ENCODE data around the gene HMX1.

HMX1 gene

GRCh38 chr4:8840816-8841455, 30.7 kb downstream of the HMX1 start:
- no peak for DNase-seq (ENCODE audit: low read depth in 2 of 2)

- DNase-seq (ENCODE audit: low read depth in 2 of 2), result no peak
These were observed 31.4 kb downstream of the HMX1 start for GRCh38 chr4:8840006-8840793.

GRCh38 chr4:8838961-8839431, 32.6 kb downstream of the HMX1 start:
- no peak for DNase-seq (ENCODE audit: low read depth in 2 of 2)

- DNase-seq (ENCODE audit: low read depth in 2 of 2), result no peak
These were observed 33.2 kb downstream of the HMX1 start for GRCh38 chr4:8838296-8838960.

- no peak for DNase-seq (ENCODE audit: low read depth in 2 of 2)
These were observed 34.3 kb downstream of the HMX1 start for GRCh38 chr4:8837181-8837841.

GRCh38 chr4:8836664-8837171, 34.9 kb downstream of the HMX1 start:
- DNase-seq (ENCODE audit: low read depth in 2 of 2), result no peak

GRCh38 chr4:8835521-8836365, 35.9 kb downstream of the HMX1 start:
- DNase-seq (ENCODE audit: low read depth in 2 of 2), result no peak

- no peak for DNase-seq (ENCODE audit: low read depth in 2 of 2)
These were observed 36.9 kb downstream of the HMX1 start for GRCh38 chr4:8834681-8835220.

GRCh38 chr4:8832113-8832915, 39.3 kb downstream of the HMX1 start:
- DNase-seq (ENCODE audit: low read depth in 2 of 2), result no peak

- no peak for DNase-seq (ENCODE audit: low read depth in 2 of 2)
These were observed 40.2 kb downstream of the HMX1 start for GRCh38 chr4:8831221-8832112.

- no peak for DNase-seq (ENCODE audit: low read depth in 2 of 2)
These were observed 40.9 kb downstream of the HMX1 start for GRCh38 chr4:8830611-8831200.

- no peak for DNase-seq (ENCODE audit: low read depth in 2 of 2)
These were observed 41.6 kb downstream of the HMX1 start for GRCh38 chr4:8830056-8830455.

- no peak for DNase-seq (ENCODE audit: low read depth in 2 of 2)
These were observed 42.1 kb downstream of the HMX1 start for GRCh38 chr4:8829584-8829983.

GRCh38 chr4:8828869-8829268, 42.8 kb downstream of the HMX1 start:
- no peak for DNase-seq (ENCODE audit: low read depth in 2 of 2)

- no peak for DNase-seq (ENCODE audit: low read depth in 2 of 2)
These were observed 50.3 kb downstream of the HMX1 start for GRCh38 chr4:8821151-8821950.

- DNase-seq (ENCODE audit: low read depth in 2 of 2), result no peak
These were observed 51.2 kb downstream of the HMX1 start for GRCh38 chr4:8820178-8821102.
